Keratinocyte (primary cell): ENCODE measurements around the gene ADGRG1. TPM values are rescaled to one million over a fixed set of nuclear protein-coding genes. Genes with fewer than 3 reads are reported as not detected.

Experiments used
- DNase-seq: peaks from one replicate; pipeline ENCODE4 v3.0.0-alpha.2; 2011; ENCODE audit warnings: low read depth, missing footprints, low spot score
- FAIRE-seq: peaks from 2 replicates; lab custom pipeline; 2011; peaks lifted over from hg19 to GRCh38; lab: Jason Lieb, UNC
- H2AFZ ChIP-seq: 2 replicates; pipeline ENCODE4 v1.6.0; 2012; ENCODE audit warnings: low read length, control low read depth, inconsistent platforms; ENCODE audit not compliant: control insufficient read depth
- H3K27ac ChIP-seq: 2 replicates; pipeline ENCODE4 v1.5.1; 2011; ENCODE audit warnings: low read length; ENCODE audit not compliant: control insufficient read depth, insufficient read depth
- H3K27me3 ChIP-seq: 3 replicates; pipeline ENCODE4 v1.6.0; 2011; ENCODE audit warnings: low read length; ENCODE audit not compliant: control insufficient read depth, insufficient read depth; ENCODE audit errors: extremely low read depth
- H3K36me3 ChIP-seq, 2 experiments: 2 replicates in 1 of 2; 3 replicates in 1 of 2; pipeline ENCODE4 v1.5.1; 2011; ENCODE audit warnings: low read length in 2 of 2, mild to moderate bottlenecking in 1 of 2; ENCODE audit not compliant: control insufficient read depth in 2 of 2, insufficient read depth in 2 of 2; ENCODE audit errors: extremely low read depth in 1 of 2
- H3K4me1 ChIP-seq: 3 replicates; pipeline ENCODE4 v1.5.1; 2011; ENCODE audit warnings: low read length; ENCODE audit not compliant: control insufficient read depth, insufficient read depth; ENCODE audit errors: extremely low read depth
- H3K4me2 ChIP-seq: 3 replicates; pipeline ENCODE4 v1.6.0; 2011; ENCODE audit warnings: low read depth, low read length; ENCODE audit not compliant: control insufficient read depth, insufficient read depth; ENCODE audit errors: extremely low read depth
- H3K4me3 ChIP-seq, 3 experiments: fragments of 200-600 bp in 1 of 3; sonication (generic) in 1 of 3; 2 replicates in 2 of 3; 3 replicates in 1 of 3; pipeline ENCODE4 v1.5.1; 2011 to 2016; ENCODE audit warnings: low read length in 3 of 3, mild to moderate bottlenecking in 3 of 3, control low read depth in 2 of 3, inconsistent platforms in 1 of 3, low read depth in 1 of 3, mixed read lengths in 1 of 3, mixed run types in 1 of 3, moderate library complexity in 1 of 3; ENCODE audit not compliant: control insufficient read depth in 2 of 3, insufficient read depth in 2 of 3; ENCODE audit errors: extremely low read depth in 1 of 3
- H3K79me2 ChIP-seq: 2 replicates; pipeline ENCODE4 v1.6.0; 2012; ENCODE audit warnings: low read length; ENCODE audit not compliant: control insufficient read depth, insufficient read depth
- H3K9ac ChIP-seq: 3 replicates; pipeline ENCODE4 v1.6.0; 2011; ENCODE audit warnings: low read length; ENCODE audit not compliant: control insufficient read depth, insufficient read depth; ENCODE audit errors: extremely low read depth
- H3K9me1 ChIP-seq: 3 replicates; pipeline ENCODE4 v1.6.0; 2011; ENCODE audit warnings: low read length; ENCODE audit not compliant: control insufficient read depth, insufficient read depth; ENCODE audit errors: extremely low read depth
- H3K9me3 ChIP-seq: 2 replicates; pipeline ENCODE4 v1.5.1; 2012; ENCODE audit warnings: low read depth, low read length; ENCODE audit not compliant: control insufficient read depth
- H4K20me1 ChIP-seq: 3 replicates; pipeline ENCODE4 v1.6.0; 2011; ENCODE audit warnings: low read length; ENCODE audit not compliant: control insufficient read depth, insufficient read depth; ENCODE audit errors: extremely low read depth
- EZH2 ChIP-seq: IDR thresholded peaks from one replicate; pipeline ENCODE4 v1.6.1; 2012; ENCODE audit warnings: inconsistent platforms, mild to moderate bottlenecking, low read length, moderate library complexity
- dilution Hi-C: fragments of 300-500 bp; cut with MboI; formaldehyde crosslinking; loops from one replicate; pipeline ENCODE4 v1.7.0; 2020; ENCODE audit warnings: low sequenced_read_pairs; ENCODE audit not compliant: extremely low pct_ligation_motif_present
- polyA plus RNA-seq, 5 experiments: library from polyadenylated mRNA; depleted of rRNA in 3 of 5; stranded (reverse) in 3 of 5; stranded (forward) in 1 of 5; unstranded in 1 of 5; fragments of >200 nt; gene quantifications; 1 replicate in 1 of 5; 2 replicates in 3 of 5; 3 replicates in 1 of 5; pipeline versions ENCODE4 v1.2.1 to v1.2.3, GENCODE V29; 2011 to 2012; ENCODE audit warnings: missing spikeins in 2 of 5, low read depth in 1 of 5, low replicate concordance in 1 of 5
- TF ChIP-seq, protein P1 (sequence below), 3 experiments: IDR thresholded peaks in 1 of 3; conservative IDR thresholded peaks in 1 of 3; optimal IDR thresholded peaks in 1 of 3; 2 replicates in 2 of 3; 3 replicates in 1 of 3; pipeline versions ENCODE3 to v1.5.1; 2011; ENCODE audit warnings: low read length in 3 of 3, mild to moderate bottlenecking in 3 of 3, moderate library complexity in 2 of 3, control low read depth in 1 of 3, inconsistent platforms in 1 of 3; ENCODE audit not compliant: insufficient read depth in 2 of 3; ENCODE audit errors: extremely low read depth in 1 of 3

Gene ADGRG1
- polyA plus RNA-seq, 1 donor (not counting 4 experiments of a cell fraction or from before 2014, with no cell fraction given): 28.4 TPM

DNA sequence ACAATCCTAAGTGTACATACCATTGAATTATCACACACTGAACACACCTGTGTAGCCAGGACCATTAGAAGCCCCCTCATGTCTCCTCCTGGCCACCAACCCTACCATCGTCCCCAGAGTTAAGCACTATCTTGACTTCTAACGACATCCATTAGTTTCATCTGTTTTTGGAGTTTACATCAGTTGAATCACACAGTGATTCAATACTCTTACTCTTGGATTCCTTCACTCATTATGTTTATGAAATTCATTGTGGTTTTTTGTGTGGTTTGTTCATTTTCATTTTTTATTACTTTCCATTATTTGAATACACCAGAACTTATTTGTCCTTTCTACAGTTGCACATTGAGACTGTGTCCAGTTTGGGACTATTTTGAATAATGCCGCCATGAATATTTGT is 79.7 kb downstream of the ADGRG1 start:
- H4K20me1 ChIP-seq: no peaks in the 10 kb centered on the region
- H3K9ac ChIP-seq: no peak overlapping the region
- H3K36me3 ChIP-seq: no peaks in the 10 kb centered on the region
- H2AFZ ChIP-seq: no peak overlapping the region
- DNase-seq: no peak
- no peak overlapping the region for H3K4me2 ChIP-seq
- peaks cover 4% of the 10 kb centered on the region for H3K27me3 ChIP-seq
- H3K9me1 ChIP-seq: no peaks in the 10 kb centered on the region
- H3K79me2 ChIP-seq: no peaks in the 10 kb centered on the region
- H3K4me3 ChIP-seq: no peak overlapping the region
- H3K9me3 ChIP-seq: no peaks in the 10 kb centered on the region
- dilution Hi-C loops: no loop called here
- H3K27ac ChIP-seq: no peak overlapping the region
- TF ChIP-seq, protein P1, sequence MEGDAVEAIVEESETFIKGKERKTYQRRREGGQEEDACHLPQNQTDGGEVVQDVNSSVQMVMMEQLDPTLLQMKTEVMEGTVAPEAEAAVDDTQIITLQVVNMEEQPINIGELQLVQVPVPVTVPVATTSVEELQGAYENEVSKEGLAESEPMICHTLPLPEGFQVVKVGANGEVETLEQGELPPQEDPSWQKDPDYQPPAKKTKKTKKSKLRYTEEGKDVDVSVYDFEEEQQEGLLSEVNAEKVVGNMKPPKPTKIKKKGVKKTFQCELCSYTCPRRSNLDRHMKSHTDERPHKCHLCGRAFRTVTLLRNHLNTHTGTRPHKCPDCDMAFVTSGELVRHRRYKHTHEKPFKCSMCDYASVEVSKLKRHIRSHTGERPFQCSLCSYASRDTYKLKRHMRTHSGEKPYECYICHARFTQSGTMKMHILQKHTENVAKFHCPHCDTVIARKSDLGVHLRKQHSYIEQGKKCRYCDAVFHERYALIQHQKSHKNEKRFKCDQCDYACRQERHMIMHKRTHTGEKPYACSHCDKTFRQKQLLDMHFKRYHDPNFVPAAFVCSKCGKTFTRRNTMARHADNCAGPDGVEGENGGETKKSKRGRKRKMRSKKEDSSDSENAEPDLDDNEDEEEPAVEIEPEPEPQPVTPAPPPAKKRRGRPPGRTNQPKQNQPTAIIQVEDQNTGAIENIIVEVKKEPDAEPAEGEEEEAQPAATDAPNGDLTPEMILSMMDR (optimal IDR thresholded peaks at IDR 0.05 in 1 of 3, IDR thresholded peaks at IDR 0.05 in 1 of 3, conservative IDR thresholded peaks at IDR 0.05 in 1 of 3; ENCODE audit: extremely low read depth in 1 of 3, insufficient read depth in 2 of 3, low read length in 3 of 3): no peak
- no peak for TF ChIP-seq EZH2
- H3K4me1 ChIP-seq: no peaks in the 10 kb centered on the region
- no peak for FAIRE-seq

DNA sequence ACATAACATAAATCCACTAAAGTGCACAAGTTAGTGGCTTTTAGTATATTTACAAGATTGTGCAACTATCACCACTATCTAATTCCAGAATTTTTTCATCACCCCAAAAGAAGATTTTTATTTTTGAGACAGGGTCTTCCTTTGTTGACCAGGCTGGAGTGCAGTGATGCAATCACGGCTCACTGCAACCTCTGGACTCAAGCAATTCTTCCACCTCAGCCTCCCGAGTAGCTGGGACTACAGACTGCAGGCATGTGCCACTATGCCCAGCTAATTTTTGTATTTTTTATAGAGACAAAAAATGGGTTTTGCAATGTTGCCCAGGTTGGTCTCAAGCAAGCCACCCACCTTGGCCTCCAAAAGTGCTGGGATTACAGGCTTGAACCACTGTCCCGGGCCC is 81.2 kb downstream of the ADGRG1 start:
- Histone ChIP-seq H3K4me1 (no peaks in the 10 kb centered on the region), H3K27me3 (peaks cover 8% of the 10 kb centered on the region), H2AFZ (no peak overlapping the region), H3K79me2 (no peaks in the 10 kb centered on the region), H3K9me3 (no peaks in the 10 kb centered on the region), H3K9me1 (no peaks in the 10 kb centered on the region), H3K9ac (no peak overlapping the region), H3K36me3 (no peaks in the 10 kb centered on the region), H3K4me2 (no peak overlapping the region), H3K4me3 (no peak overlapping the region), H4K20me1 (no peaks in the 10 kb centered on the region), H3K27ac (no peak overlapping the region)
- DNase-seq (no peak), FAIRE-seq (no peak)
- dilution Hi-C loops: no loop called here
- TF ChIP-seq EZH2: no peak
- TF ChIP-seq, protein P1 (optimal IDR thresholded peaks at IDR 0.05 in 1 of 3, IDR thresholded peaks at IDR 0.05 in 1 of 3, conservative IDR thresholded peaks at IDR 0.05 in 1 of 3; ENCODE audit: extremely low read depth in 1 of 3, insufficient read depth in 2 of 3, low read length in 3 of 3): no peak
